Stimulated activated CD4-positive, alpha-beta T cell treated with anti-CD3 and anti-CD28 coated beads, Interleukin-15, amount 100 ng/mL, for 48 hours (primary cell): ENCODE measurements around the gene UBXN10.
"Not testable (repeated sequence)": the region's sequence is repeated elsewhere in the genome, so short reads cannot be mapped to it uniquely, and the experiment has no call there.

ENCODE experiments used
- DNase-seq, 2 donors: peaks; one replicate each; pipeline ENCODE4 v3.0.0-alpha.2; 2020; ENCODE audit warnings: low read depth in 2 of 2

The UBXN10 gene

GRCh38 chr1:20200966-20201365 lies 15.1 kb downstream of the UBXN10 start:
- DNase-seq = no peak

GRCh38 chr1:20202166-20202565 lies 16.3 kb downstream of the UBXN10 start:
- no peak for DNase-seq

DNA sequence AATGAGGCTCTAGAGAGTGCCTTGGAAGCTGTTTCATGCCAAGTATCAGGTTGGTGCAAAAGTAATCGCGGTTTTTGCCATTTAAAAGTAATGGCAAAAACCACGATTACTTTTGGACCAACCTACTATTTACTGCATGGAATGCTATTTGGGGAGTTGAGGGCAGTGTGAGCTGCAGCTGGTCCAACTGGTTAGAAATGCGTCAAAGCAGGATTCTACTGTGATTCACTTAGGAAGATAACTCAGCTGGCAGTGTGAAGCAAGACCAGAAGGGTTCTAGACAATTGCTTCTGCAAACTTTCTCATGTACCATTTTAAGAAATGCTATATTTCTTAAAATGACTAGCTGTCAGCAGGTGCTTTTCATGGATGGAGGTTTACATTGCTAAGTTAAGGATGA lies 21.6 kb downstream of the UBXN10 start:
- DNase-seq = no peak

DNA sequence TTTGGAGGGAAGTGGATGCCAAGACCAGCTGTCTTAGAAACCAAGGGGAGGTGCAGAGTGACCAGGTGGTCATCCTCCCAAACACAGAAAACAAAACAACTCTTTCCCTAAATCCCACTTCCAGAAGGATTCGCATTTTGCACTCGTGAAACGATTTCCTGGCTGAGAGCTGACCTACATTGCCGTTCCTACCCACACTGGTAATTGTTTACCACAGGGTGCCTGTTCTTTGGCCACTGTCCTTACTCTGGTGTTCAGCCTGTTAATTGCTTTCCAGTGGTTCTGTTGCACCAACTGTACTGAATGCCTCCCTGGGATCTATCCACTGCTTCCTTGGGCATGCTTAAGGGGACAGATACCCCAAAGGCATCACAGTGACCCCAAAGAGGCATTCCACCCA lies 23.6 kb downstream of the UBXN10 start:
- DNase-seq = no peak

GRCh38 chr1:20210736-20211460 lies 25.0 kb downstream of the UBXN10 start:
- no peak for DNase-seq

DNA sequence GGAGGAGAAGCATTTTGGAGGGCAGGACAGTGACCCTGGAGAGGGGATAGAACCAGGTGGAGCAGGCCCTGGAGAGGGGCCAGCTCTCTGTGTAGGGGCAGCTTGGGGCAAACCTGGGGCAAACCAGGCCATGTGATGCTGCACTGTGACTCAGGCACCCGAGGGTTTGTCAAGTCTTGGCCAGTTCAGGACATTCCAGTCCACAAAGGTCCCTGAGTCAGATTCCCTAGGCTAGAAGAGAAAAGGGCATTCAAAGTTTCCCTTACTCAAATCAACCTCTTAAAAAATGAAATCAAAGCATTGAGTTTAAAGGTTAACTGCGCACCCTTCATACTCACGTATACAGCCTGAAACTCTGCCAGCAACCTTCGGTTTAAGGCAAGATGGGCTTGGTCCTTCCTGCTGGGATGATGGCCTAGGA lies 25.6 kb downstream of the UBXN10 start:
- DNase-seq = no peak

DNA sequence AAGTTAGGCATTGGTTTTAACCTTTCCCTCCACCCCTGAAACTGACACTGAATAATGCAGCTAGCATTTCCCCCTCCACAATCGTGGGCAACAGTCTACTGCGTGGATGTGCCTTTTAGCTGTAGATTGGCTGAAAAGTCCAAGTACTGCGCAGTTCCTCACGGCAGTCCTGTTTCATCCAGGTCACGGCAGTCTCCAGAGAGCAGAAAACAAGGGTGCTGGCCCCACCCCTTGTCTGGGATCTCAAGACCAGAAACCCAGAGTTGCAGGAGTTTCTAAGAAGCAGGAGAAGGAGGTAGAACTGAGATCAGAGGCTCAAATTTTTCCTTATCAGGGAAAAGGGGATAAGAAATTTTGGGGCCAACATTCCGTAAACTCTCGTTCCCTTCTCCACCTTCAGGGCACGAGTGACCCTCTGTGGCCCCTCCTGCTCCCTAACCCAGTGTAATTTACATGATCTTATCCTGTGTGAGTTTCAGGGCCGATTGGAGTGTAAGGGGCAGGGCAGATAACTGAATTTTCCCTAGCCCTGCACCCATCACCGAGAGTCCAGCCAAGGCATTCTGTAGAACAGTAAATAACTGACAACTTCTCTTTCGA lies 26.3 kb downstream of the UBXN10 start:
- DNase-seq = no peak

- DNase-seq = peak; percentile 23 to 32
These were observed 26.9 kb downstream of the UBXN10 start for GRCh38 chr1:20212685-20213331.

DNA sequence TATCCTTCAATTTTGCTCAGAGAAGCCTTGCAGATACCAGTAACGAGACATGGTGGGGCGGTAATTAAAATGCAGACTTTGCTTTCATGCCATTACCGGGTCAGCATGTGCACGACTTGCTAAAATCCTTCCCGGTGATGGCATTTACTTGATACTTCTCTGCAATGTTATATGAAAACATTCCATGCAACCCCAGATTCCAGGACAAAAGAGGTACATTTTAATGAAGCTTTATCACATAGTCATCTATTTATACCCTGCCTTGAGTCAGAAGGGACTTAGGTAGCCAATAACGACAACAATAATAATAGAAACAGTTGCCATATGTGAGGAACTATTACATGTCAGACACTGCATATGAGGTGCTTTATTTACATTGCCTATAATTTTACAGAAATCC lies 29.8 kb downstream of the UBXN10 start:
- DNase-seq = no peak

DNA sequence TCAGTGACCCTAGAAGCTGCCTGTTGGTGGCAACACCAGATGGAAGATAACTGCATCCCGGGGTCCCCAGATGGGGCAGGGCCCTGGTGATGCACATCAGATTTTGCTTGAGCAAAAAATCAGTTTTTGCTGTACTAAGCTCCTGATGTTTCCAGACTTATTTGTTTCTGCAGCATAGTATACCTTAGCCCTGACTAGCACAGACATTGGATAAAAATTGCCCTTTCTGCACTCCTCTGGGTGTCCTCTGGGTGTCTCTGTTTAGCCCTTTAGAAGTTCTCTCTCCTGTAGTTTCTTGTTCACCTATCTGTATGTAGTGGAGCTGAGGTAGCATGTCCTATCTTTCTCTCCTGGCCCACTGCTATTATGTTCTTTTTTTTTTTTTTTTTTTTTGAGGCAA lies 30.7 kb downstream of the UBXN10 start:
- DNase-seq = no peak

- not testable (repeated sequence) for DNase-seq
These were observed 33.2 kb downstream of the UBXN10 start for GRCh38 chr1:20219053-20219452.

DNA sequence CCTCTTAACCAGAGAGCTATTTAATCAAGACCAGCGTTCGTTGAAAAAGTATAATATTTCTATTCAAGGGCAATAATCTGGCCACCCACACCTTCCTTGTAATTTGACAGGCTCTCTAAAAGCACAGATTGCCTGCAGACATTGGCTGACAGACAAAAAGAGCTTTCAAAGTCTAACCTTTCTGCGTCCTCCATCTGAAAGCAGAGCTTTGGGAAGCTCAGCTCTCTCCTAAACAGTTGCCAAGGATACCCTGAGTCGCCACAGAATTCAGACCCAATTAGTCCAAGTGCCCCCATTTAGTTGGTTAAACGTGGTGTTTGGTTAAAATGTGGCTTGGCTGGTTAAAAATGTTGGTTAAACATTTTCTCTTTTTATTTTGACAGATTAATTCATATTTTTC lies 34.1 kb downstream of the UBXN10 start:
- no peak for DNase-seq

DNA sequence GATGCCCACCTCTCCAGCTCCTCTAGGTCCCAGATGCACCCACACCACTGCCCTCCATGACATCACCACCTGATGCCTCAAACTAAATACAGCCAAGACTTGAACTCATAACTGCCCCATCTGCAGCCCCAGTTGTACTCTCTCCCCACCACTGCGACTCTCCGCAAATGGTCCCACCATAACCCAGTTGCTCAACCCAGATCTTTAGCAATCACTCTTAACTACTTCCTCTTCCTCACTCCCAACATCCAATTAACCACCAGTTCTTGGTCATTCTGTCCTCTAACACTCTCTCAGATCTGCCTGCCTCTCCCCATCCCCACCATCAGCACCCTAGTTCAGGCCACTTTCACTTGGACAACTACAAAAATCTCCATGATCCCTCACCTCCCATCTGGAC lies 37.2 kb downstream of the UBXN10 start:
- no peak for DNase-seq

- DNase-seq = no peak
These were observed 37.9 kb downstream of the UBXN10 start for GRCh38 chr1:20223551-20224419.

- DNase-seq = no peak
These were observed 38.6 kb downstream of the UBXN10 start for GRCh38 chr1:20224546-20224945.

DNA sequence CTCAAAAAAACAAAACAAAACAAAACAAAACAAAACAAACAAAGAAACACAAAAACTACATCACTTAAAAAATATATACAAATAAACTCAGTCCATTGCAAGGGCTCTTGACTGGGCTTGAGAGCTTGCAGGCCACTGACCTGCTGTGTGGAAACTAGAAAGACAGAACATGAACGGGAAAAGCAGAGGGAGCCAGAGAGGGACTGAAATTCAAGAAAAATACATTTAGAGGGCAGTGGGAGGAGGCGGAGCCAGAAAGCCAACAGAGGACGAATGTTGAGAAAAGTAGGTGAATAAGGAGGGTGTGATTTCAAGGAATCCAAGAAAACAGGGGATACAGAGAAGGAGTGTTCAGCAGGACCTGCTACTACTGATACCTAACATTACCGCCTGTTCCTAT lies 41.8 kb downstream of the UBXN10 start:
- no peak for DNase-seq

DNA sequence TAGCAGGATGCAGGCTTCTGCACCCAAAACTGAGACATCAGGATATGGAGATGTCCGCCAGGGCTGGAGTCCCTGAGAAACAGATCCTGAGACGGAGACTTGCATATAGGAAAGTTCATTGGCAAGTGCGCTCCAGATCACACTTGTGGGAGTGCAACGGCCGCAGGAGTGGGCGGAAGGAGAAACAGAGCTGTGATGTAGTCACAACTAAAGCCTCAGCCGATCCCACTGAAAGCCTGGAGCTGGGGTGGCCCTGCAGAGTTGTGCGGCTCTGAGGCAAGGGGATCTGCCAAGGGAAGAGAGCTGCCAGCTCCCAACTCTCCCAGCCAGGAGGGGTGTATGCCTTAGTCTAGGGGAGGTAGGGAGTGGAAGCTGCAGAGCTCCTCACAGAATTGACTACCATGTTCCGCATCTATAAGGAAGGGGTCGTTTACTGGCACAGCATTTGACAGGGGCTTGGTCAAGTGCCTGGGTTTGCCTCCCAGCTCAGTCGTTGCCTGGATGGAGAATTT lies 42.5 kb downstream of the UBXN10 start:
- DNase-seq = no peak

DNA sequence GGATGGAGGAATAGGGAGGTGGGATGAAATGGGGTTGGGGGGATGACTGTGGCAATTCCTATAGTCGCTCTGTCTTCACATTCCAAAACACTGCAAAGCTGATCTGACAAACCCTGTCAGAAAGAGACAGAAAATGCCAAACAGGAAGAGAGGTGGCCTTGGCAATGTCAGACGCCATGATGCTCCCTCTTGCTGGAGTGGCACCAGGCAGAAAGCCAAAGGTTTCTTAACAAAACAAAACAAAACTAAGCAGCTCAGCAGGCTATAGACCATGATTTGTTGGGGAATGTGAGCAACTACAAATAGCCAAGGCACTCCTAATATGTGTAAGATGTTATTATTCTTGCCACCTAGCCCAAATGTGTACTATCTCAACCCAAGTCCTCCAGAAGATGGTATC lies 43.3 kb downstream of the UBXN10 start:
- DNase-seq = no peak

GRCh38 chr1:20232564-20232963 lies 46.7 kb downstream of the UBXN10 start:
- DNase-seq = not testable (repeated sequence)

GRCh38 chr1:20233394-20233793 lies 47.5 kb downstream of the UBXN10 start:
- DNase-seq = no peak

GRCh38 chr1:20233866-20234265 lies 48.0 kb downstream of the UBXN10 start:
- no peak for DNase-seq
